Activated B cell treated with CpG ODN at 0.5 μM for 24 hours (primary cell): ENCODE data around the gene ENTHD1. TPM values are rescaled to one million over a fixed set of nuclear protein-coding genes. Genes with fewer than 3 reads are reported as not detected.

Experiments
- ATAC-seq: fragments of 200-7000 bp; cut with Tn5 transposase; one replicate; pipeline ENCODE4 v1.10.0; 2021; ENCODE audit warnings: low read depth, mild to moderate bottlenecking, moderate library complexity
- CTCF ChIA-PET: fragments of 350-600 bp; sonication (Branson Sonifier 250); formaldehyde crosslinking; loops from one replicate; lab custom pipeline; 2021; ENCODE audit warnings: antibody characterized with exemption; lab: Charles Lee
- POLR2A ChIA-PET: fragments of 350-600 bp; sonication (Branson Sonifier 250); formaldehyde crosslinking; loops from one replicate; lab custom pipeline; 2021; ENCODE audit warnings: antibody characterized with exemption; lab: Charles Lee
- DNase-seq: peaks from one replicate; pipeline ENCODE4 v3.0.0; 2022
- H3K27ac Mint-ChIP-seq: one replicate; pipeline ENCODE4 v1.8.0; 2020; ENCODE audit warnings: mixed read lengths
- H3K27me3 Mint-ChIP-seq: one replicate; pipeline ENCODE4 v1.8.0; 2021; ENCODE audit warnings: mixed read lengths
- H3K36me3 Mint-ChIP-seq: one replicate; pipeline ENCODE4 v1.8.0; 2021; ENCODE audit warnings: low read depth, mixed read lengths
- H3K4me1 Mint-ChIP-seq: one replicate; pipeline ENCODE4 v1.8.0; 2021; ENCODE audit warnings: mixed read lengths
- H3K4me3 Mint-ChIP-seq: one replicate; pipeline ENCODE4 v1.8.0; 2020; ENCODE audit warnings: mild to moderate bottlenecking, mixed read lengths
- H3K9me3 Mint-ChIP-seq: one replicate; pipeline ENCODE4 v1.8.0; 2020; ENCODE audit warnings: mixed read lengths
- CTCF ChIP-seq: fragments of 200-600 bp; IDR thresholded peaks from one replicate; pipeline ENCODE4 v1.8.0; 2022; ENCODE audit warnings: antibody characterized with exemption, mild to moderate bottlenecking
- intact Hi-C: fragments of 100-400 bp; cut with micrococcal nuclease; formaldehyde crosslinking; loops from one replicate; pipeline ENCODE4 v1.15.1; 2024
- total RNA-seq: library from RNA; stranded (reverse); gene quantifications from 2 replicates; pipeline ENCODE4 v1.2.3, GENCODE V29; 2022

The ENTHD1 gene
- total RNA-seq, 1 donor from 2014 or later, result not detected

- ChIA-PET POLR2A (no interaction called here), CTCF (no interaction called here)
- Mint-ChIP-seq H3K27ac (no peak overlapping the region), H3K27me3 (no peaks in the 10 kb centered on the region), H3K9me3 (peaks cover 3% of the 10 kb centered on the region), H3K36me3 (no peaks in the 10 kb centered on the region), H3K4me1 (peaks cover 19% of the 10 kb centered on the region), H3K4me3 (no peak overlapping the region)
- ATAC-seq (no peak), DNase-seq (no peak)
- intact Hi-C loops, result no loop called here
- no peak for TF ChIP-seq CTCF
Measured at GRCh38 chr22:39776295-39777009, 117.1 kb downstream of the ENTHD1 start.

GRCh38 chr22:39773976-39774539, 119.5 kb downstream of the ENTHD1 start:
- ATAC-seq, result peak; percentile 92
- Mint-ChIP-seq H3K4me3 (peak overlapping the region; percentile 12), H3K27me3 (no peaks in the 10 kb centered on the region), H3K9me3 (peaks cover 7% of the 10 kb centered on the region), H3K27ac (peak overlapping the region; percentile 32), H3K36me3 (no peaks in the 10 kb centered on the region), H3K4me1 (peaks cover 17% of the 10 kb centered on the region)
- intact Hi-C loops, result no loop called here
- DNase-seq, result no peak
- ChIA-PET CTCF (interaction anchor here (0.7 to 1.1 kb wide), 2 partner anchors 12 to 251 kb away, joined by 3 read pairs; no protein-coding TSS in a partner anchor), POLR2A (interaction anchor here (0.6 kb wide), 1 partner anchor 624 kb away, joined by 3 read pairs; no protein-coding TSS in a partner anchor)
- no peak for TF ChIP-seq CTCF

GRCh38 chr22:39773503-39773902, 120.1 kb downstream of the ENTHD1 start:
- Mint-ChIP-seq H3K36me3 (no peaks in the 10 kb centered on the region), H3K9me3 (peaks cover 7% of the 10 kb centered on the region), H3K27ac (no peak overlapping the region), H3K27me3 (no peaks in the 10 kb centered on the region), H3K4me3 (peak overlapping the region; percentile 0), H3K4me1 (peaks cover 15% of the 10 kb centered on the region)
- TF ChIP-seq CTCF, result no peak
- DNase-seq, result no peak
- ChIA-PET CTCF (interaction anchor here (1.1 kb wide), 1 partner anchor 12 kb away, joined by 3 read pairs; no protein-coding TSS in a partner anchor), POLR2A (interaction anchor here (0.7 kb wide), 1 partner anchor 33 kb away, joined by 7 read pairs; no protein-coding TSS in a partner anchor)
- intact Hi-C loops, result no loop called here
- no peak for ATAC-seq

- H3K27me3 Mint-ChIP-seq, result no peaks in the 10 kb centered on the region
- CTCF ChIA-PET, result no interaction called here
- no peak overlapping the region for H3K27ac Mint-ChIP-seq
Measured at GRCh38 chr22:39771486-39771885, 122.1 kb downstream of the ENTHD1 start.

More at GRCh38 chr22:39771486-39771885, 122.1 kb downstream of the ENTHD1 start:
- TF ChIP-seq CTCF, result no peak
- Mint-ChIP-seq H3K4me3 (no peak overlapping the region), H3K4me1 (peaks cover 23% of the 10 kb centered on the region), H3K9me3 (peaks cover 7% of the 10 kb centered on the region), H3K36me3 (no peaks in the 10 kb centered on the region)
- DNase-seq (no peak), ATAC-seq (no peak)
- intact Hi-C loops, result no loop called here
- POLR2A ChIA-PET, result no interaction called here
